Dermis blood vessel endothelial cell (primary cell): ENCODE results near the gene NOCT. TPM values are rescaled to one million over a fixed set of nuclear protein-coding genes. Genes with fewer than 3 reads are reported as not detected.
"Not testable (repeated sequence)": the region's sequence is repeated elsewhere in the genome, so short reads cannot be mapped to it uniquely, and the experiment has no call there.

Source experiments
- DNase-seq: peaks from one replicate; pipeline ENCODE4 v3.0.0; 2010
- total RNA-seq: library from RNA; depleted of rRNA; stranded (reverse); fragments of >200 nt; gene quantifications from 2 replicates; pipeline ENCODE4 v1.2.3, GENCODE V29; 2014

NOCT gene
- total RNA-seq, 1 donor from 2014 or later, result 27.6 TPM

DNA sequence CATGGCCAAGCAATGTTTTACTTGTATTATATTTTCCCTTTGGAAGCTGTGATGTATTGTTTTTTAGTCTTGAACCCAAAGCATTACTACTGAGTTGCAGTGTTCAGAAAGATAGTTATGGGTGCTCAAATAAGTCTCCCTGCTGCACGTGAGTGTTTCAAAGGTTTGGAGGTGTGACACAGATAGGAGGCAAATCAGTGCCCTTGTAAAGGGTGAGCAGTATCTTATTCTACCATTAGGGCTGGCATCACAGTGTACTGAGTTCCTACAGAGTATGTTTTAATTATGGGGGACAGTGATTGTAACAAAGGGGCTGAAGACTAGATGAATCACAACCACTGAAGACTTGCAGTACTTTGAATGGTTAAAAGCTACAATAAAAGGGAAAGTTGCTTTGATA lies 38.3 kb downstream of the NOCT start:
- DNase-seq, result no peak

DNA sequence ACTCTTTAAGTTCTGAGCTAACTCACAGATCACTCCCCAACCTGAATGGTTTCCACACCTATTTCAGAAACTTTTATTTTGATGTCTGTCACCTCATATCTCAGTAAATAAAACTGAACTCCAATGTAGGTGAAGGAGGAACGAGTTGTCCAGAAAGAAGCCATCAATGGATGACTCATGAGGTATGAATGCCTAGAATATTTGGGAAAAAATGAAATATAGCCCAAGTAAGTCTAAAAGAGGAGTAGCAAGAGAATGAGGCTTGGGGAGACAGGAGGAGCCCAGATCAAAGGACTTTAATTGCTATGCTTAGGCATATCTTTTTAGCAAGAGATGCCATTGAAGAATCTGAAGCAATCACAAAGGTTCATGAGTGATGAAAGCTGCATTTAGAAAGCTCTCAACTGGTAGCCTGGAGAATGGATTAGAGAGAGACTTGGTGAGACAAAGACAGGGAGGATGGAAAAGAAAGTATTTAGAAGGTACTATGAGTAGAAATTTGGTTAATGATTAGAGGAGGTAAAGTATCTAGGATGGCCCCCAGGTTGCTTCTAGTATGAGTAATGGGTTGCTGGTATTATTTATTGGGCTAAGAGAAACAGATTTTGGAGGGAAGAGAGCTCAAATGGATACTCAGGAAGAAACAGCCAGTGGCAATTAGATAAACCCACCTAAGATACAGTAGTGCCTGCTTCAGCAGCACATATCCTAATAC lies 39.4 kb downstream of the NOCT start:
- no peak for DNase-seq

DNA sequence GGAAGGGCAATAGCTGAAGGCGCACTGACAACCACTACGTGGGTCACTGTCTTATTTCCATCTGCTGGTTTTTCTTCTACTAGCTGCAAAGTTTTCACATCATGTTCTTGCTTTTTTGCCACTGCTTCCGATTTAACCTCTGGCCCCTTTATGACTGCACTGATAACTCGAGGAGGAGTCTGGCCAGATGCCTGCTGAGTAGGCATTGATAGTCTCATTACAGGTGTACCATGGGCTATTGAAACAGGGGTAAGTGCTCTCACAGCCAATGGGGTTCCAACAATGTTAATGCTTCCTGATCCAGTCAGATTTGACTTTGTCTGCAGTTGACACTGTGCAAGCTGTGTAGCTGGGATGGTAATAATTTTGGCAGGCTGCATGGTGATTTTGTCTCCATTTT lies 43.4 kb downstream of the NOCT start:
- not testable (repeated sequence) for DNase-seq

DNA sequence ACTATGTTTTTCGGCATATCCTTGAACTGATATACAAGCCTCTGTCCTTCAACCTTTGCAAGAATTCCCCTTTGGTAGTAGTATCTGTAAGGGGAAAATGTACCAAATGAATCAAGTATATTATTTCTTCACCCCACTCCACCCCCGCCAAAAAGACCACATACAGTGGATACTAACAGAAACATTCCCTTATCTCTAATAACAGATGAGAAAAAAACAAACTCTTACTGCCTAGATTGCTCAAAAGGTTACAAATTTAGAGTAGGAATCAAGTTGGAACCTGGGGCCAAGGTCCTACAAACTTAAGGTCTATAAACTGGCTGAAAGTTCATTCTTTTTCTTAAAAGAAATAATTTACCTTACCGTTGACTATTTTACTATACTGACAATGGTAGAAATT lies 45.0 kb downstream of the NOCT start:
- no peak for DNase-seq

DNA sequence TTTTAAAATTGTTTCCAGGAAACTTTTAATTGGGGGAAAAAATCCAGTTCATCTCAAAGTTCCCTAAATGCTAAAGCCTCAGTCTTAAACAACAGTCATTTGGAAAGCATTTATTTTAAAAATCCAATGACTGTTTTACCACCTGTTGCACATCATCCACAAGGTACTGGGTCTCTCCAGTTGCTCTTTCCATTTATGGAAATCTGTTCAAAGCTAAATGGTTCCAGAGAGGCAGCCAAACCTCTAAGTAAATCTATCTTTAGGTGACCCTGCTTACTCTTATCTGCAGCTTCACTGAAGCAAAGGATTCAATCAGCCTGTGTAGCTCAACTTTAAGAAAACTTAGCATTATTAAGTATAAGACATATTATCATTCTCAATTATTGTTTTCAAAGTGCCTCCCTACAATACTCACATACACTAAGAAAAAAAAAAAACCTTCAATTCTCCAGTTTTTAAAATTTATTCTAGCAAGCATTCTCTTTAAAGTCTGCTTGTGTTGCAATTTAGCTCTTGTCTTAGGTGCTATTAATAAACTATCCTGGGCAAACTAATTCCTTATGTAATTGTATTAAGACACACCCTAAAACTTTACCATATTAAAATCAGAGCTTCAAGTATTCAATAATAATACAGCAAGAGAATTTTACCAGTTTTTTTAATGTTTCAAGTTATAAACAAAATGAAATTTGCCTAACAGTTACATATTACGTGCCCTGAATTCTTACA lies 60.6 kb downstream of the NOCT start:
- no peak for DNase-seq

DNA sequence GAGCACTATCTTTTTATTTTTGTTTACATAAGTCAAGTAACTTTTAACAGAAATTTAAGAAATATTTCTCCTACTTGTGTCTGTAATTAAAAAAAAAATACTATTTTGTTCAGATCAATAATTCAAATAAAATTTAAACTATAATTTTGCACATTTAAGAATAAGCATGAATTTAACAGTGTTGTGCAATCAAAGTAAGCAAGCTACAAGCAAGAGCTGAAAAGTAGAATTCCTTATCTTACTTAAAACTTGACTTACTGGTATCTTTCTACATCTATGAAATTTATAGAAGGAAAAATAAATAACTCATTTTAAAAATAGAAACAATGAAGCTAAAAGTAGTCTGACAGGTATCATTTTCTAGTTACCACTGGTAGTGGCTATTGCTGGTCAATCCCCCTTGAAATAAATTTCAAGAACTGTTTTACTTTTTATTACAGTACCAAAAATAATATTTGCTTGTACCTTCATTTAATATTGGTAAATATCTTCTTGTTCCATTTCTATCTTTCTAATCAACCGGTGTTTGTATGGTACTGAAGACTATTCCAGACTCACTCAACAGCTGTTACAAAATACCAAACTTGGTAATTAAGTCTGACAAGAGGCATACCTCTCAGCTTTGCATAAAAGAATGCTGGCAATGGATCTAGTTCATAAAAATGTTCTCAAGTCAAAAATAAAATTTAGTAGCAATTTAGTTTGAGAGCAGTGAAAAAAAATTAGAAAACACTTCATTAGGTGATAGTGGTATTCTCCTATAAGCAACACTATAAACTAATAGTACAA lies 62.2 kb downstream of the NOCT start:
- no peak for DNase-seq

DNA sequence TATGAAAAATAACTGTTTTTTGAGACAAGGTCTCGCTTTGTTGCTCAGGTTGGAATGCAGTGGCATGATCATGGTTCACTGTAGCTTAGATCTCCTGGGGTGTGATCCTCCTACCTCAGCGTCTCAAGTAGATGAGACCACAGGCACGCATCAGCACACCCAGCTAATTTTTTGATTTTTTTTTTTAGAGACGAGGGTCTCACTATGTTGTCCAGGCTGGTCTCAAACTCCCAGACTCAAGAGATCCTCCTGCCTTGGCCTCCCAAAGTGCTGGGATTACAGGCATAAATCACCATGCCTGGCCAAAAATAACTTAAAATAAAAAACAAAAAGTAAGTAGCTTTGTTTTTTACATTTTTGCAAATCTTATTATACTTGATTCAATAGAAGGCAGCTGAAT lies 63.3 kb downstream of the NOCT start:
- DNase-seq, result no peak

DNA sequence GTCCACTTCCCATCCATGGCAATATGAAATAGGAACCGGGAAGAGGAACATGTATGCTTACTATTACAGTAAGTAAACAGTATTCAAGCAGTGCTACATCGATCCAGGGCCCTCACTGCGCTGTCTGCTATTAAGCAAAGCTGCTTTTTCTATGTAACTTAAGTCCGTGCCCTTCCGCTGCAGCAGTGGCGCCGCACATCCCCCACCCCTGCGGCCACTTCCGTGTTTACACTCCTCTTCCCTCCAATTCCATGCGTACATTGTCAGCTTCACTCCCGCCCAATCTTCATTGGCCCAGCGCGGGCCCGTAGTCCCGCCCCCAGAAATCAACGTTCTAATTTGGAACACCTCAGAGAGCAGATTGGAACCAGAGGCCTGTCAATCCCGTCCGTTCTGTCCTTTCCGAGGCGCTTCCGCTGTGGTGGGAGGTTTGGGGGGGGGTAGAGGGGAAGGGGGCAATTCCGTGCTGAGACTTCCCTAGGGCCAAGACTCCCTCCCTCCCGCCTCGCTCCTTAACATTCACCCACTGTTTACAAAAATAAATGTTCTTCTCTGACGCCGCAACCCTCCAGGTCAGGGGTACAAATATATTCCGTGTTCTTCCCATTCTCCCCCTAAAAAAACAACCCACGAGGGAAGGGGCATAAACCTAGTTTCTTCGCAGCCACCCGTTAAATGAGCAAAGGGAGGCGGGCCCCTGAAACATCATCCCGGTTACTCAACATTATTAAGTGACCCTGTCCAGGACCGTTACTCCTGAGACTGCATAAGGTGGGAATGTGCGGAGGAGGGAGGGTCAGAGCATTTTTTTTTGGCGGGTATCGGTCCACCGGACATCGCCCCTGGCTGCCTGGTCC lies 67.4 kb downstream of the NOCT start:
- DNase-seq, result peak; percentile 98

DNA sequence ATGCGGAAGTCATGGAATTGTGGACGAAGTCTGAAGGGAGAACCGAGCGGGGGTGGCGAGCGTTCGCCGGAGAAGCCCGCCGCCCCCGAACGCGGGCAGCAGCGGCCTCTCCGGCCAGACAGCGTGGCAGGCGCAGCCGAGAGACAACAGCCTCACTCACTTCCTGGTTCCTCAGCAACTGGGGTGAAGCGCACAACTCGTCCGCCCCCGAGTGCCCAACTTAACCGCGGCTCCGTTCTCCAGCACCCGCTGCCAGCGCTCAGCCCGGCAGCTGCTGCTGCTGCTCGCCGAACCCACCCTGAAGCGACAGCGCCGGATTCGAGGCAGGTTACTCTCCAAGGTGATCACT lies 68.0 kb downstream of the NOCT start:
- DNase-seq, result peak; percentile 75

DNA sequence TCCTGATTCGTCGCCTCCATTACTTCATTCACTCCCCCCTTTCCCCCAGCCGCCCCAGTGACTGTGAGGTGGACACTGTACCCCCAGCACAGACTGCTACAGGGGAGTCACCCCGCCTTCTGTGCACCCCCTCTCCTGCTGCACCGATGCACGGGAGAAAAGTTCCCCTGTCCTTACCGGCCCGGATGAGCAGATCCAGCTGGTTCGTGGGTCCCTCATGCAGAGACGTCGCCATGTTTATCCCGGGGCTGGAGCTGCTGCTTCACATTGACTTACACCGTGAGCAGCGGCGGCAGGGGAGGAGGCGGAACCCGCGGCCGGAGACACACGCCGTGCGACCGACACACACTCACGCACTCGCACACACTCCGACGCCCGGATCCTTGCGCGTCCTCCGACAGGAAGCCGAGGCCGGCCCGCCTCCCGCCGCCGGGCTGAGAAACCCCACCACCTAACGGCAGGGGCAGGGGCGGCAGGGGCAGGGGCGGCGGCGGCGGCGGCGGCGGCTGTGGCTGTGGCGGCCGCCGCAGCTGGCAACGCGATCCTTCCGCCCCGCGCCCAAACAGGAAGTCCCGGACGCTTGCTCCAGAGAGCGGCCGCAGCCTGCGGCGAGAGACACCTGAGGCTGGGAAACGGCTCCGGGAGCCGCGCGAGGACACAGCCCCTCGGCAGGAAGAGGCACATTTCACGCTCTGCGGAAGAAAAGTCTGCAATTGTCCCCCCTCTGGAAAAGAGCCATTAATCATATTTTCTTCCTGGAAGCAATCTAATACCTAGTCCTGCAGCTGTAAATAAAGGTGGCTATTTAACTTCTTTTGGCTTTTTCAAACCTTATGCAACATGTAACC lies 68.6 kb downstream of the NOCT start:
- DNase-seq, result peak; percentile 94

DNA sequence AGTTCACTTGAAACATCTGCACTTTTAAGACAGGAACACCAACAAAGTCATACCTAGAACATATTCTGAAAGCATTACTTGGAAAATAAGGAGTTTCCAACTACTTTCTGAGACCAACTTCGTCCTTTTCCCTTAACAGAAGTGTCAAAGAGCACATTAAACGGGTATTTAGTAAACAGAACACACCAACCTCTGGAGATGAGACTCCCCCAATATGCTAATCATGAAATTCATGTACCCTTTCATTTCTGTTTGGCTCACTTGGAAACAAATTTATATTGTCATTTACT lies 69.2 kb downstream of the NOCT start:
- no peak for DNase-seq

DNA sequence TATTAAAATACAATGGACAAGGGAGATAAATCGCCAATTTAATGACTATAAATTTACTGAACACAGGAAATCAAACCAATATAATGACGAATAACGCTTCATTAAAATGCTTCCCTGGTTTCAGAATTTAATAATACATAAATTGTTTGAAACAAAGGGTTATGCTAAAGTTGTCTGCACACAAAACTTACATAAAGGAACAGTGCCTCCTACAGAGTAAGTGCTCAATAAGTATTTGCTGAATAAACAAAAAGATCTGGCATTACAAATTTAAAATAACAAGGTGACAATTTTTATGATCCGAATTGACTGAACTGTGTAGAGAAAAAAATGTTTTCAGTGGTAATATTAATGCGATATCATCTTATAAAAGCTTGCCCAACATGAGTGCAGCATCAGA lies 69.6 kb downstream of the NOCT start:
- peak; percentile 53 for DNase-seq

DNA sequence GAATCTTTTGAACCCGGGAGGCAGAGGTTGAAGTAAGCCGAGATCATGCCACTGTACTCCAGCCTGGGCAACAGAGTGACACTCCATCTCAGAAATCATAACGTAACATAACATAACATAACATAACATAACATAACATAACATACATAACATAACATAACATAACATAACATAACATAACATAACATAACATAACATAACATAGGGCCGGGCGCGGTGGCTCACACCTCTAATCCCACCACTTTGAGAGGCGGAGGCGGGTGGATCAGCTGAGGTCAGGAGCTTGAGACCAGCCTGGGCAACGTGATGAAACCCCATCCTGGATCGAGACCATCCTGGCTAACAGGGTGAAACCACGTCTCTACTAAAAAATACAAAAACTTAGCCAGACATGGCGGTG lies 76.7 kb downstream of the NOCT start:
- DNase-seq, result no peak

Other genes with a start within 250 kb of the NOCT start
- 52.8 and 54.9 TPM in 2 replicates for gene ELF2, start 161.4 kb downstream of the NOCT start, total RNA-seq